GM10266 (cell line): ENCODE results near the gene GOLGA2.

ENCODE experiments used
- DNase-seq: peaks from one replicate; pipeline ENCODE4 v3.0.0; 2012; ENCODE audit errors: extremely low spot score
- TF ChIP-seq, protein P1 (sequence below): IDR thresholded peaks from 2 replicates; pipeline ENCODE4 v1.5.1; 2012; ENCODE audit warnings: mild to moderate bottlenecking, low read depth; ENCODE audit not compliant: control insufficient read depth, insufficient read depth; ENCODE audit errors: missing control alignments

GOLGA2 gene

DNA sequence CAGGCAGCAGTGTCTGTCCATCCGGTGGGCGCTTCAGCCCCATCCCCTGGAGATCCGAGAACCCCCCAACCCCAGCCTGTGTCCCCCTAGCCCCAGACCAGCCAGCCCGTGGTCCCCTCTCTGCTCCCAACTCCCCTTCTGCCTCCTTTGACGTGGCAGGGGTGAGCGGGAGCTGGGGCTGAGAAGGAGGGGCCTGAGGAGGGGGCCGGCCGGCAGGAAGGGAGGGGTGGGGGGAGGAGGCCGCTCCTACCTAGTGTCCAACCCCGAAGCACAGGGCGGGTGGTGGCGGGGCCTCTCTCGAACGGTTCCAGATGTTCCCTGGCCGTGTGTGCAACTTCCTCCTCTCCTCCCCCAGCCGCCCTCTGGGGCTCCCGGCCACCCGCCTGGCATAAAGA lies 31.0 kb downstream of the GOLGA2 start:
- TF ChIP-seq, protein P1, sequence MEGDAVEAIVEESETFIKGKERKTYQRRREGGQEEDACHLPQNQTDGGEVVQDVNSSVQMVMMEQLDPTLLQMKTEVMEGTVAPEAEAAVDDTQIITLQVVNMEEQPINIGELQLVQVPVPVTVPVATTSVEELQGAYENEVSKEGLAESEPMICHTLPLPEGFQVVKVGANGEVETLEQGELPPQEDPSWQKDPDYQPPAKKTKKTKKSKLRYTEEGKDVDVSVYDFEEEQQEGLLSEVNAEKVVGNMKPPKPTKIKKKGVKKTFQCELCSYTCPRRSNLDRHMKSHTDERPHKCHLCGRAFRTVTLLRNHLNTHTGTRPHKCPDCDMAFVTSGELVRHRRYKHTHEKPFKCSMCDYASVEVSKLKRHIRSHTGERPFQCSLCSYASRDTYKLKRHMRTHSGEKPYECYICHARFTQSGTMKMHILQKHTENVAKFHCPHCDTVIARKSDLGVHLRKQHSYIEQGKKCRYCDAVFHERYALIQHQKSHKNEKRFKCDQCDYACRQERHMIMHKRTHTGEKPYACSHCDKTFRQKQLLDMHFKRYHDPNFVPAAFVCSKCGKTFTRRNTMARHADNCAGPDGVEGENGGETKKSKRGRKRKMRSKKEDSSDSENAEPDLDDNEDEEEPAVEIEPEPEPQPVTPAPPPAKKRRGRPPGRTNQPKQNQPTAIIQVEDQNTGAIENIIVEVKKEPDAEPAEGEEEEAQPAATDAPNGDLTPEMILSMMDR, result no peak
- DNase-seq, result no peak

DNA sequence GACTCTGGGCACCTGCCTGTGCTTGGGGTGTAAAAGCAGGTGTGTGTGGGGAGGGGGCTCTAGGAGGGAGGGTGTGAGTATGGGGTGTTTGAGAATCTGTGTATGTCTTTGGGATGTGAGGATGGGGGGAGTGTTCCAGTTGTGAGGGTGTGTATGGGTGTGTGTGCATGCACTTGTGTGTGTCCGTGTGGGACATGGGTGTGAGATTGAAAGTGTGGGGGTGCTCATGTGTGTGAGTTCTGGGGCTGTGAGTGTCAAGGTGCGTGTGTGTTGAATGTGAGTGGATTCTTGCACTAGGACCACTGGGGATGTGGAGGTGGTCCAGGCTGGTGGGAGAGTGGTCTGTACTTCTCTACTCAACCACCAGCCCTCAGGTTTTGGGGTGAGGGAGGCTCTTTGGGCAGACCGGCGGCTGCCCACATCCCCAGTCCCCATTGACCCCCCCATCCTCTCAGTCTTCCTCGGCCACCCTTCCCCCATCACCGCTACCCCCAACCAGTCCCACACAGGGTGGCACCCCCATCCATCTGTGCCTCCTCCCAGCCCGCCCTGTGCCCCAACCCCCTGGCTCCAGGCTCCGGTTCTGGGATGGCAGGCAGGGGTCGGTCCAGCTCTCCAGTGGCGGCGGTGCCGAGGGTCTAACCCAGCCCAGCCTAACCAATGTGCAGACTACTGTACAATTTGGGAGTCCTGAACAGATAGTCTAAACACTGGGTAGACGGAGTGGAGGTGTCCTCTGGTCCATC lies 31.5 kb downstream of the GOLGA2 start:
- DNase-seq, result no peak
- TF ChIP-seq, protein P1, result no peak

DNA sequence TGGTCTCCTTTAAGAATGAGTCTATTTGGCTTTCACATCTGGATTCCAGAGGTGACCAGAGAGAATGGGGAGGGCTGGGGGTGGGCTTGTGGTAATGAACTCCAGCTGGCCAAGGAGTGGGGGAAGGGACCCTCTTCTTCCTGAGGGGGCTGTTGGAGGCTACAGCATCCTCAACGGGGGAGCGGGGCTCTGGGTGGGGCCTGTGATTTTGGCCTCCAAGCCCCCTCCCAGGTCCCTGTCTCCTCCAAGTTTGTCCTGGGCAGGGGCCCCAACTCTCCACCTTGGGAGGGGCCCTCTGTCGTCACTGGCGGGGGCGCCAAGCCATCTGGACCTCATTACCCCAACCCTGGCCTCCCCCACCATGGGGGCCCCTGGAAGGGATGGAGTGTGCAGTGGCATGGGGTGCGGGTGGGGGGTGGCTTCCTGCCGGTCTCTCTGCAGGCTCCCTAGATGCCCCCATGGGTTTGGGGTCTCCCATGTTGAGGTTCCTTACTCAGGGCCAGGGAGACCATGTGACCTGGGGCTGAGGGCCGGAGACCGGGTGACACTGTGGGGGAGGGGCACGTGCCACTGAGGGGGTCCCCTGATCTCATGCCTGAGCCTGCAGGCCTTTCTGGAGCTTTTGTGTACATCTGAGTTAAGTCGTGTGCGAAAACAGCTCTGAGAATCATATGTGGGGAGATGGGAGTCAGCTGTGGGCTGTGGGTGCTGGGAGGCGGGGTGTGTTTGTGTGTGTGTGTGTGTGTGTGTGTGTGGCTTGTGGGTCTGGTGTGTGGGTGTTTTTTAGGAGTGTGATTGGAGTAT lies 32.4 kb downstream of the GOLGA2 start:
- DNase-seq, result no peak
- TF ChIP-seq, protein P1, result no peak

DNA sequence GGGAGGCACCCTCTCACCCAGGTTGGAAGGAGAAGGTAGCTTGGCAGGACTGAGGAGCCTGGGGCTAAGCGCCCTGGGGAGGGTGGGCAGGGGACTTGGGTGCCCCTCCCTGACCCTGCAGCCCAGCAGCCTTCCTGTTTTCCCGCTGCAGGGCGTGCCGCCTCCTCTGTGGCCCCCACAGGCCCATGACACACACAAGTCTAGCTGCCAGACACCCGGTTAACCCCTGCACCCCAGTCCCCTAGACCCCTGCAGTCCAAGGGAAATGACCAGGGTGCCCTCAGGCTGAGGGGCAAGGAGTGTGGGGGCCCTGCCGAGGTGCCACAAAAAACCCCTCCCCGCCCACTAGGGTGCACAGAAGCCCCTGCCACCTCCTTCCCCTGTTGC lies 33.0 kb downstream of the GOLGA2 start:
- DNase-seq, result no peak
- TF ChIP-seq, protein P1, result no peak

DNA sequence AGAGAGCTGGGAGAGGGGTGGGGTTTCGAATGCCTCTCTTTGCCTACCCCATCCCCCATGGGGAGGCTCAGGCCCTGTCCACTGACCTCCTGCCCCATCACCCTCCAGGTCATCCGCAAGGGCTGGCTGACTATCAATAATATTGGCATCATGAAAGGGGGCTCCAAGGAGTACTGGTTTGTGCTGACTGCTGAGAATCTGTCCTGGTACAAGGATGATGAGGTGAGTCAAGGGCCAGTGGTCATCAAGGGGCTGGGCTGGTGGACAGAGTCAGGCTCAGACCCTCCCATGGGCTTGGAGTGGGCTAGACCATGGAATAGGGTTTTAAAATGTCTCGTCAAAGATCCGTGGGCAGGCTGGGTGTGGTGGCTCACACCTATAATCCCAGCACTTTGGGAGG lies 33.7 kb downstream of the GOLGA2 start:
- TF ChIP-seq, protein P1, result no peak

DNA sequence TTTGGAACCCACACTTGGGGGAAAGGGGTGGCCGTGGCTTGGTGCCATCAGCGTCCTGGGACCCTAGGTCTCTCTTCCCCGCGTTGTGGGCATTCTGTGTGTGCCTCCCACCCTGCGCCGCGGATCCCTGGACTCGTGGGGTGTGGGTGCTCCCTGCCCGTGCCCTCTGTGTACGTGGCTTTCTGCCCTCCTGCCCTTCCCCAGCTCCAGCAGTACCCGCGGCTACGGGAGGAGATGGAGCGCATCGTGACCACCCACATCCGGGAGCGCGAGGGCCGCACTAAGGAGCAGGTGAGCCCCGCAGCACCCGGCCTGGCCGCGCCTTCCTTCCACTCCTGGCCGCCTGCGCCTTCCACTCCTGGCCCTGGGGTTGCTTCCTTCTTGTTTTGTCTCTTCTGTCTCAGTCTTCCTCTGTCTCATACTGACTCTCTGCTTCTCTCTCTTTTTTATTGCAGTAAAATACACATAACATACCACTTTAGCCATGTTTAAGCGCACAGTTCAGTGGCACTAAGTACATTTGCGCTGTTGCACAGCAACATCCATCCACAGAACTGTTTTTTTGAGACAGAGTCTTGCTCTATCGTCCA lies 41.9 kb downstream of the GOLGA2 start:
- TF ChIP-seq, protein P1, result no peak
- DNase-seq, result no peak

More for the DNA sequence above, 33.7 kb downstream of the GOLGA2 start:
- no peak for DNase-seq
